Adrenal gland (tissue), 12 donors: ENCODE results near the gene LRP10. TPM values are rescaled to one million over a fixed set of nuclear protein-coding genes. Genes with fewer than 3 reads are reported as not detected.
A peak's percentile ranks its signal among the peaks of the same experiment; 100 is the strongest.

Experiments used
- DNase-seq, 7 donors: peaks; one replicate each; pipeline ENCODE4 v3.0.0-alpha.2; 2019 to 2020
- H3K27ac ChIP-seq, 5 donors: fragments of 200-600 bp; sonication (generic) in 4 of 5; 1 replicate in 3 of 5; 2 replicates in 2 of 5; pipeline versions ENCODE4 v1.5.1 to v1.8.0; 2016 to 2020; ENCODE audit warnings: mild to moderate bottlenecking in 1 of 5
- H3K27me3 ChIP-seq: fragments of 200-600 bp; 2 replicates; pipeline ENCODE4 v1.8.0; 2021
- H3K36me3 ChIP-seq, 2 donors: fragments of 200-600 bp; replicated peaks in 1 of 2; 1 replicate in 1 of 2; 2 replicates in 1 of 2; pipeline versions ENCODE4 v1.5.1 to v1.8.0; 2018 to 2022
- H3K4me1 ChIP-seq, 2 donors: fragments of 200-600 bp; replicated peaks in 1 of 2; 1 replicate in 1 of 2; 2 replicates in 1 of 2; pipeline versions ENCODE4 v1.5.1 to v1.8.0; 2018 to 2021
- H3K4me3 ChIP-seq, 4 donors: fragments of 200-600 bp; sonication (generic) in 3 of 4; one replicate each; pipeline ENCODE4 v1.5.1; 2016 to 2018
- H3K9me3 ChIP-seq, 3 donors: fragments of 200-600 bp; sonication (generic) in 1 of 3; replicated peaks in 1 of 3; 1 replicate in 2 of 3; 2 replicates in 1 of 3; pipeline versions ENCODE4 v1.5.1 to v1.8.0; 2016 to 2021
- POLR2A ChIP-seq, 2 donors: fragments of 450-650 bp; IDR thresholded peaks; one replicate each; pipeline ENCODE4 v1.6.1; 2017; ENCODE audit warnings: antibody characterized with exemption in 2 of 2, mild to moderate bottlenecking in 2 of 2, moderate library complexity in 1 of 2
- WGBS, 4 donors: extraction: QIAGEN DNeasy Blood & Tissue Kit in 2 of 4; methylation state at CpG; one replicate each; pipeline versions ENCODE4 v1.1.5 to v1.1.7; 2013 to 2017; 5-methylcytosine and 5-hydroxymethylcytosine counted together
- intact Hi-C, 2 donors: fragments of 100-400 bp; cut with DNase I; formaldehyde crosslinking; loops; one replicate each; pipeline versions ENCODE4 v1.14.1 to v1.15.0; 2022 to 2023
- polyA plus RNA-seq, 3 donors: library from polyadenylated mRNA; stranded (reverse); fragments of 200-250 nt in 2 of 3; fragments of 350-450 nt in 1 of 3; fragmentation: Illumina TruSeq in 1 of 3; extraction: RNeasy Lipid Tissue Mini Kit (QIAGEN cat#74804) in 1 of 3; gene quantifications; one replicate each; pipeline ENCODE4 v1.2.3, GENCODE V29; 2013 to 2014
- total RNA-seq, 9 donors: library from RNA; depleted of rRNA in 4 of 9; stranded (reverse); fragments of >200 nt in 4 of 9; fragments of 120-200 nt in 1 of 9; fragmentation: NEBNext Ultra II Directional in 1 of 9; extraction: Animal tissue kit (Norgen Biotek cat#: 25700) in 1 of 9; gene quantifications; one replicate each; pipeline versions ENCODE4 v1.1.0 to v1.2.4, GENCODE V29; 2013 to 2023
- TF ChIP-seq, protein P1 (sequence below), 6 experiments: fragments of 450-650 bp in 4 of 6; fragments of 200-600 bp in 2 of 6; sonication (generic) in 1 of 6; IDR thresholded peaks; 1 replicate in 5 of 6; 2 replicates in 1 of 6; pipeline versions ENCODE4 v1.5.1 to v1.8.0; 2016 to 2021; ENCODE audit warnings: antibody characterized with exemption in 6 of 6, mild to moderate bottlenecking in 2 of 6, moderate library complexity in 1 of 6
- donor health status: healthy with polysubstance abuse.
- donor health status: Bipolar disorder and iron deficiency.
- donor health status: DM: yes; HTN: yes; CAD: no.
- donor health status: DM: no; HTN: no; CAD: no.
- donor health status: DM: no; HTN: no; CAD: no.
- donor health status: DM: yes; HTN: yes; CAD: no.

LRP10 gene
- total and polyA plus RNA-seq, 12 donors, result 13.1 to 207 (median 83.2) TPM

DNA sequence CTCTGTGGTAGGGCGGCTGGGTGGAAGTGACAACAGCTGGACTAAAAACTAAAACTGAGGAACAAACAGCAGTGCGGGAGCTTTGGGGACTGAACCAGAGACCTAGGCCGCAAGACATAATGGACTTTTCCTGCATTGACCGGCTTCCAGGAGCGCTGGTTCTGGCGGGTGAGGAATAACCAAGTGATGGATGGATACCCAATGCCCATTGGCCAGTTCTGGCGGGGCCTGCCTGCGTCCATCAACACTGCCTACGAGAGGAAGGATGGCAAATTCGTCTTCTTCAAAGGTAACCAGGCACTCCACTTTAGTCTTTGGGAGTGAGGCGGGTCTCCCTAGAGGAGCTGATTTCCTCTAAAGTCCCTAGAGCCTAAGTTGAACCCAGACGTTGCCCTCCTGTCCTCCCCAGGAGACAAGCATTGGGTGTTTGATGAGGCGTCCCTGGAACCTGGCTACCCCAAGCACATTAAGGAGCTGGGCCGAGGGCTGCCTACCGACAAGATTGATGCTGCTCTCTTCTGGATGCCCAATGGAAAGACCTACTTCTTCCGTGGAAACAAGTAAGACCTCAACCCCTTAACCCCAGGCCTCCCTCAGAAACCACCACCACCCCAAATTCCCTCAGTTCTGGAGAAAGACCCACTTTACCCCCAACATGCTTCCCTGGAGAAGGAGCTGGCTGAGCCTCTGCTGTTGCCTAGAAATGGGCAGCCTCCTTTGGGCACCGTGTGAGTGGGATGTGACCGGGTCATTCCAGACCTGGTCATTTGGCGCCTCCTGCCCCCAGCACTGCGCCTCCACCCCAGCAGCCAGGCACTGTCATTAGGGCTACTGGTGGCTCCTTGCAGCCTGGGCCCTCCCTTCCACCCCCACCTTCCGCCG is 27.1 kb upstream of the LRP10 start:
- Histone ChIP-seq H3K27ac (peak overlapping the region in 1 of 5 donors; percentile 0), H3K9me3 (no peaks in the 10 kb centered on the region), H3K27me3 (no peaks in the 10 kb centered on the region), H3K36me3 (peaks cover 0 to 62% of the 10 kb centered on the region in 2 donors), H3K4me1 (peaks cover 1 to 27% of the 10 kb centered on the region in 2 donors), H3K4me3 (no peak overlapping the region)
- WGBS, 4 donors, result 88 to 92% (median 91%) methylated on average over 15 to 22 of the region's 22 CpGs
- intact Hi-C loops, result no loop called here
- no peak for TF ChIP-seq POLR2A (IDR thresholded peaks at IDR 0.05)
- TF ChIP-seq, protein P1, sequence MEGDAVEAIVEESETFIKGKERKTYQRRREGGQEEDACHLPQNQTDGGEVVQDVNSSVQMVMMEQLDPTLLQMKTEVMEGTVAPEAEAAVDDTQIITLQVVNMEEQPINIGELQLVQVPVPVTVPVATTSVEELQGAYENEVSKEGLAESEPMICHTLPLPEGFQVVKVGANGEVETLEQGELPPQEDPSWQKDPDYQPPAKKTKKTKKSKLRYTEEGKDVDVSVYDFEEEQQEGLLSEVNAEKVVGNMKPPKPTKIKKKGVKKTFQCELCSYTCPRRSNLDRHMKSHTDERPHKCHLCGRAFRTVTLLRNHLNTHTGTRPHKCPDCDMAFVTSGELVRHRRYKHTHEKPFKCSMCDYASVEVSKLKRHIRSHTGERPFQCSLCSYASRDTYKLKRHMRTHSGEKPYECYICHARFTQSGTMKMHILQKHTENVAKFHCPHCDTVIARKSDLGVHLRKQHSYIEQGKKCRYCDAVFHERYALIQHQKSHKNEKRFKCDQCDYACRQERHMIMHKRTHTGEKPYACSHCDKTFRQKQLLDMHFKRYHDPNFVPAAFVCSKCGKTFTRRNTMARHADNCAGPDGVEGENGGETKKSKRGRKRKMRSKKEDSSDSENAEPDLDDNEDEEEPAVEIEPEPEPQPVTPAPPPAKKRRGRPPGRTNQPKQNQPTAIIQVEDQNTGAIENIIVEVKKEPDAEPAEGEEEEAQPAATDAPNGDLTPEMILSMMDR (IDR thresholded peaks at IDR 0.05), result no peak
- no peak for DNase-seq

DNA sequence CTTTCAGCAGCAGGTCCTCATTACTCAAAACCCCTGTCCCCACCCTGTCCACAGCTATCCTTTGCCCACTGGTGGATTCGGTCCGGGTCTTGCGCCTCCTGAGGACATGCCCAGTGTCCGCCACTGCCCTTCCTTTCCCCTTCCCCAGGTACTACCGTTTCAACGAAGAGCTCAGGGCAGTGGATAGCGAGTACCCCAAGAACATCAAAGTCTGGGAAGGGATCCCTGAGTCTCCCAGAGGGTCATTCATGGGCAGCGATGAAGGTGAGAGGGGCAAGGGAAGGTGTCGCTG is 26.5 kb upstream of the LRP10 start:
- WGBS, 4 donors, result 88 to 95% (median 90%) methylated on average over 9 of the region's 9 CpGs
- Histone ChIP-seq H3K9me3 (no peaks in the 10 kb centered on the region), H3K4me1 (peaks cover 0 to 31% of the 10 kb centered on the region in 2 donors), H3K27ac (no peak overlapping the region), H3K36me3 (peaks cover 0 to 62% of the 10 kb centered on the region in 2 donors), H3K4me3 (no peak overlapping the region), H3K27me3 (no peaks in the 10 kb centered on the region)
- no peak for DNase-seq
- TF ChIP-seq, protein P1 (IDR thresholded peaks at IDR 0.05), result no peak
- TF ChIP-seq POLR2A (IDR thresholded peaks at IDR 0.05), result no peak
- intact Hi-C loops, result no loop called here

DNA sequence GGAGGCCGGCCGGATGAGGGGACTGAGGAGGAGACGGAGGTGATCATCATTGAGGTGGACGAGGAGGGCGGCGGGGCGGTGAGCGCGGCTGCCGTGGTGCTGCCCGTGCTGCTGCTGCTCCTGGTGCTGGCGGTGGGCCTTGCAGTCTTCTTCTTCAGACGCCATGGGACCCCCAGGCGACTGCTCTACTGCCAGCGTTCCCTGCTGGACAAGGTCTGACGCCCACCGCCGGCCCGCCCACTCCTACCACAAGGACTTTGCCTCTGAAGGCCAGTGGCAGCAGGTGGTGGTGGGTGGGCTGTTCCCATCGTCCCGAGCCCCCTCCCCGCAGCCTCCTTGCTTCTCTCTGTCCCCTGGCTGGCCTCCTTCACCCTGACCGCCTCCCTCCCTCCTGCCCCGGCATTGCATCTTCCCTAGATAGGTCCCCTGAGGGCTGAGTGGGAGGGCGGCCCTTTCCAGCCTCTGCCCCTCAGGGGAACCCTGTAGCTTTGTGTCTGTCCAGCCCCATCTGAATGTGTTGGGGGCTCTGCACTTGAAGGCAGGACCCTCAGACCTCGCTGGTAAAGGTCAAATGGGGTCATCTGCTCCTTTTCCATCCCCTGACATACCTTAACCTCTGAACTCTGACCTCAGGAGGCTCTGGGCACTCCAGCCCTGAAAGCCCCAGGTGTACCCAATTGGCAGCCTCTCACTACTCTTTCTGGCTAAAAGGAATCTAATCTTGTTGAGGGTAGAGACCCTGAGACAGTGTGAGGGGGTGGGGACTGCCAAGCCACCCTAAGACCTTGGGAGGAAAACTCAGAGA is 25.5 kb upstream of the LRP10 start:
- Histone ChIP-seq H3K4me3 (no peak overlapping the region), H3K9me3 (no peaks in the 10 kb centered on the region), H3K27ac (peak overlapping the region in 1 of 5 donors; percentile 36), H3K27me3 (no peaks in the 10 kb centered on the region), H3K4me1 (peaks cover under 1 to 35% of the 10 kb centered on the region in 2 donors), H3K36me3 (peaks cover 0 to 59% of the 10 kb centered on the region in 2 donors)
- no peak for TF ChIP-seq POLR2A (IDR thresholded peaks at IDR 0.05)
- TF ChIP-seq, protein P1 (IDR thresholded peaks at IDR 0.05), result no peak
- 87 to 91% (median 89%) methylated on average over 24 to 26 of the region's 26 CpGs for WGBS, 4 donors
- no peak for DNase-seq
- intact Hi-C loops, result no loop called here

DNA sequence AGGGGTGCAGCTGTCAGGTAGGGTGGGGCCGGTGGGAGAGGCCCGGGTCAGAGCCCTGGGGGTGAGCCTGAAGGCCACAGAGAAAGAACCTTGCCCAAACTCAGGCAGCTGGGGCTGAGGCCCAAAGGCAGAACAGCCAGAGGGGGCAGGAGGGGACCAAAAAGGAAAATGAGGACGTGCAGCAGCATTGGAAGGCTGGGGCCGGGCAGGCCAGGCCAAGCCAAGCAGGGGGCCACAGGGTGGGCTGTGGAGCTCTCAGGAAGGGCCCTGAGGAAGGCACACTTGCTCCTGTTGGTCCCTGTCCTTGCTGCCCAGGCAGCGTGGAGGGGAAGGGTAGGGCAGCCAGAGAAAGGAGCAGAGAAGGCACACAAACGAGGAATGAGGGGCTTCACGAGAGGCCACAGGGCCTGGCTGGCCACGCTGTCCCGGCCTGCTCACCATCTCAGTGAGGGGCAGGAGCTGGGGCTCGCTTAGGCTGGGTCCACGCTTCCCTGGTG is 24.7 kb upstream of the LRP10 start:
- Histone ChIP-seq H3K4me1 (peaks cover 5 to 43% of the 10 kb centered on the region in 2 donors), H3K27me3 (no peaks in the 10 kb centered on the region), H3K27ac (peak overlapping the region in 2 of 5 donors; percentile 26 to 36), H3K36me3 (peaks cover 0 to 50% of the 10 kb centered on the region in 2 donors), H3K9me3 (no peaks in the 10 kb centered on the region), H3K4me3 (no peak overlapping the region)
- DNase-seq, result no peak
- intact Hi-C loops, result no loop called here
- WGBS, 4 donors, result 68 to 84% (median 78%) methylated on average over 10 to 11 of the region's 11 CpGs
- TF ChIP-seq, protein P1 (IDR thresholded peaks at IDR 0.05), result no peak
- no peak for TF ChIP-seq POLR2A (IDR thresholded peaks at IDR 0.05)
